ENCODE data around the gene KCTD15. TPM values are rescaled to one million over a fixed set of nuclear protein-coding genes. Genes with fewer than 3 reads are reported as not detected.

KCTD15 gene
- total RNA-seq, 1 experiment from 2014 or later, result 45.7 TPM

DNA sequence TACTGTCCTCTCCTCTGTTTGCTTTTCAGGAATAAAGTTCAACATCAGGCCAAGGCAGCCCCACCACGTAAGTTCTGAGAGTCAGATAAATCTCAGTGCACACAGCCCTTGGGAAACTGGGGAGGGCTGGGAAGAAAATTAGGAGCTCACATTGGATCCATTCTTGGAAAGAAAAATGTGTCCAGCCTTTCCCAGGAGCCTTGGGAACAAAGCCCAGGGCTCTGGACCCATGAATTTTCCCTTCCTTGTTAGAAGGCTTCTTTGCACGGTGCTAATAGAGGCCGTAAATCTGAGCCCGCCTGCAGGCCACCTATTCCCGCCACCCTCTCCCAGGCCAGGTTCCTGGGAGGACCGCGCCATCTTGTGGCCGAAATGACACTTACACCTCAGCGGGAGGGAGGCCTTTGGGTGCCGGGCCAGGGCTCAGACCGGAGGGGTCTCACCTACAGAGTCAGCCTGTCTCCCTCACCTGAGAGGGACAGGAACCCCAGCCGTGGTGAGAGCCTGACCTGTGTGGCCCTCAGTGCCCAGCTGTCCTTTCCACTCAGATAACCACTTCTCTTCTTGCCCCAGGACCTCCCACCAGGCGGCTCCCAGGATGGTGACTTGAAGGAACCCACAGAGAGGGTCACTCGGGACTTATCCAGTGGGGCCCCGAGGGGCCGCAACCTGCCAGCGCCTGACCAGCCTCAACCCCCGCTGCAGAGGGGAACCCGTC lies 25.1 kb upstream of the KCTD15 start:
- peak; percentile 71 for DNase-seq (ENCODE audit: low spot score)

DNA sequence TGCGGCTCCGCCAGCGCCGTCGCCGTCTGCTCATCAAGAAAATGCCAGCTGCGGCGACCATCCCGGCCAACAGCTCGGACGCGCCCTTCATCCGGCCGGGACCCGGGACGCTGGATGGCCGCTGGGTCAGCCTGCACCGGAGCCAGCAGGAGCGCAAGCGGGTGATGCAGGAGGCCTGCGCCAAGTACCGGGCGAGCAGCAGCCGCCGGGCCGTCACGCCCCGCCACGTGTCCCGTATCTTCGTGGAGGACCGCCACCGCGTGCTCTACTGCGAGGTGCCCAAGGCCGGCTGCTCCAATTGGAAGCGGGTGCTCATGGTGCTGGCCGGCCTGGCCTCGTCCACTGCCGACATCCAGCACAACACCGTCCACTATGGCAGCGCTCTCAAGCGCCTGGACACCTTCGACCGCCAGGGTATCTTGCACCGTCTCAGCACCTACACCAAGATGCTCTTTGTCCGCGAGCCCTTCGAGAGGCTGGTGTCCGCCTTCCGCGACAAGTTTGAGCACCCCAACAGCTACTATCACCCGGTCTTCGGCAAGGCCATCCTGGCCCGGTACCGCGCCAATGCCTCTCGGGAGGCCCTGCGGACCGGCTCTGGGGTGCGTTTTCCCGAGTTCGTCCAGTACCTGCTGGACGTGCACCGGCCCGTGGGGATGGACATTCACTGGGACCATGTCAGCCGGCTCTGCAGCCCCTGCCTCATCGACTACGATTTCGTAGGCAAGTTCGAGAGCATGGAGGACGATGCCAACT lies 24.4 kb upstream of the KCTD15 start:
- no peak for DNase-seq (ENCODE audit: low spot score)

DNA sequence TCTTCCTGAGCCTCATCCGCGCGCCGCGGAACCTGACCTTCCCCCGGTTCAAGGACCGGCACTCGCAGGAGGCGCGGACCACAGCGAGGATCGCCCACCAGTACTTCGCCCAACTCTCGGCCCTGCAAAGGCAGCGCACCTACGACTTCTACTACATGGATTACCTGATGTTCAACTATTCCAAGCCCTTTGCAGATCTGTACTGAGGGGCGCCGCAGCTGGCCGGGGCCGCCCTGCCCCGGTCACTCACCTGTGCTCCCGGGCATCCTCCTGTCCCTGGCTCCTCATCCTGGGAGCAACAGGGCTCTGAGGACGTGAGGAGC lies 23.9 kb upstream of the KCTD15 start:
- no peak for DNase-seq (ENCODE audit: low spot score)

DNA sequence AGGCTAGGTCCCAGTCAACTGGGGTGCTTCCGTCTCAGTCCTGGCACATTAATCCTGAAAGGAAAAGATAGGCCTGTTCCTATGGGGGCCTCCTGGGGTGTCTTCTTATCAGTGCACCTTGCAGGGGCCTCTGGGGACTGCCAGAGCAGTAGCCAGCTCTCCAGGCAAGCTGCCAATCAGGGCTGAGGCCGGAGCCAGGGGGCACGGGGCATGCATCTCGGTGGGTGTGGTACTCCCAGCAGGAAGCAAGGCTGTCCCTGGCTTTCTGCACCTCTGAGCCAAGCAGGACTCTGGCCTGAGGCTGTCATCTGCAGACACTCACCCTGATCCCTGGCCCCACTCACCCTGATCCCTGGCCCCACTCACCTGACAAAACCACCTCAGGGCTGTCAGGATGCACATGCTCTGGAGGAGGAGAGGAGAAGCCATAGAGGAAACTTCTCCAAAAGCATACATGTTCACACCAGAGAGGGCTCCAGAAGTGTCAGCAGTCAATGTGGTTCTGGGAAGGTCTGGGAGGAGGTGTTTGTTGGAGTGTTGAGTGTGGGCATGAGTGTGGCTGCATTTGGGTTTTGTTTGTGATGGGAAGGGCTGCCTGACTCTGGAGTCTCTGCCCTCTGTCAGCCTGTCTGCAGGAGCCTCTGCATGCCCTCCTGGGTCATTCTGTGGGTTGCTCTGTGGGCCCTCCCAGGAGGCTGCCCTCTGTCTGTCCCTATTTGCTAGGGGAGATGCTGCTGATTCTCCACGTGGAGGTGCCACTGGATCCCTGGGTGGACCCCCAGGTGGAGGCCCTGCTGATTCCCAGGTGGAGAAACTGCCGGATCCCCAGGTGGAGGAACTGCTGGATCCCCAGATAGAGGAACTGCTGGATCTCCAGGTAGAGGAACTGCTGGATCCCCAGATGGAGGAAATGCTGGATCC lies 22.7 kb upstream of the KCTD15 start:
- no peak for DNase-seq (ENCODE audit: low spot score)

DNA sequence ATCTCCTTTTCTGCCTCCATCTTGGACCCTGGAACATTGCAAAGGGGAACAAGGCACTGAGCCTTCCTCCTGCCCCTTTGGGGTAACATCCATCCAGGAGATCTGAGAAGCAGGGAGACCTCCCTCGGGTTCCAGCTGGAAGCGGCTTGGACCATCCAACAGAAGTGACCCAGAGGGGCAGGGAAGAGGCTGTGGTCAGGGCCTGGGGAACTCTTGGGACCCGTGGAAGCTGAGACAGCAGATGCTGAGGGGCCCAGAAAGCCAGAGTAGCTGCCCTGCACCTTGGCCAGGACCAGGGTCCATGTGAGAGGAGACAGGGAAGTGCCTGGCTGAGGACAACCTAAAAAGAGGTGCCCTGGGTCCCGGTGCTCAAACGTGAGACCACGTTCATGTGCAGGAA lies 21.9 kb upstream of the KCTD15 start:
- no peak for DNase-seq (ENCODE audit: low spot score)

DNA sequence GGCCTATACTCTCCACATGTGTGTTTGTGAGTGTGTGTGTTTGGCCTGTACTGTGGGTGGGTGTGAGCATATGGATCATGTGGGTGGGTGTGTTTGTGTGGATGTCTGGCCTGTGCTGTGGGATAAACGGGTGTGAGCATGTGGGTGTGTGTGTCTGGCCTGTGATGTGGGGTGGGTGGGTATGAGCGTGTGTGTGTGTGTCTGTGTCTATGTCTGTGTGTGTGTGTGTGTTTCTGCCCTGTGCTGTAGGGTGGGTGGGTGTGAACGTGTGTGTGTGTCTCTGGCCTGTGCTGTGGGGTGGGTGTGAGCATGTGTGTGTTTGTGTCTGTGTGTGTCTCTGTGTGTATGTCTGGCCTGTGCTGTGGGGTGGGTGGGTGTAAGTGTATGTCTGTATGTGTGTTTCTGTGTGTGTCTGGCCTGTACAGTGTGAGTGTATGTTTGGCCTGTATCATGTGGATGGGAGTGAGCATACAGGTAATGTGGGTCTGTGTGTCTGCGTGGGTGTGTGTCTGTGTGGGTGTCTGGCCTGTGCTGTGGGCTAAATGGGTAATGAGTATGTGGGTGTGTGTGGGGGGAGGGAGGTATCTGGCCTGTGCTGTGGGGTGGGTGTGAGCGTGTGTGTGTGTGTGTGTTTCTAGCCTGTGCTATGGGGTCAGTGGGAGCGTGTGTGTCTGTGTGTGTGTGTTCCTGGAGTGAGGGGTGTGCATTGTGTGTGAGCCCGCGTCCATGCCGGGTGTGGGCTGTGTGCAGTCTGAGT lies 20.8 kb upstream of the KCTD15 start:
- DNase-seq (ENCODE audit: low spot score), result no peak

DNA sequence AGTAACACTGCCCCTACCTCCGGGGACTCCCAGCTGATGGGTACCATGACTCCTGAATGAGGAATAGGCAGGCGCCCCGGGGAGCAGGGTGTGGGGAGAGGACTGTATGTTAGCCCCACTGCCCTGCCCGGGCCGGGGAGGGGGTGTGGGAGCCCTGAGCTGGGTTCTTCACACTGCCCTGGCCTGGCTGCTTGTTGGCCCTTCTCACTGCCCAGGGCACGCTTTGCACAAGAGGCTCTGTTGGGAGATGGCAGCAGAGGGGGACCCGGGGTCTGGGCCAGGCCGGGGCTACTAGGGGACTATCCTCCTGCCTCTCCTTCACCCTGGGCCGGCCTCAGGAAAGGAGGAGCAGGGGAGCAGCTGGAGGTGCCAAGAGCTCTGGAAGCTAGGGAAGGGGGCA lies 19.3 kb upstream of the KCTD15 start:
- DNase-seq (ENCODE audit: low spot score), result no peak

DNA sequence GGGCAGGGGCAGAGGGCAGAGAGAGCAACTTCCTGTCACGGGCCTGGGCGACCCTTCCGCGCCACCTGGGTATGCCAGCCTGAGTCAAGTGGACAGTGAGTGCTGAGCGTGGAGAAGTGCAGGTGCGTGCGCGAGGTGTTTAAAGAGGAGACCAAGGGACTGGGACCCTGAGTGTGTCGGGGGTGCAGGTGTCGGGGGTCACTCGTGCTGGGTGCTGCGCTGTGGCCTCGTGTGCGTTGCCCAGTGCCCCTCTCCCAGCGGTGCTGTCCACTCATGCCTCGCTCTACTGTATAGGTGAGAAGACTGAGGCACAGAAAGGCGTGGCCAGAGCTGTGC lies 18.9 kb upstream of the KCTD15 start:
- no peak for DNase-seq (ENCODE audit: low spot score)

DNA sequence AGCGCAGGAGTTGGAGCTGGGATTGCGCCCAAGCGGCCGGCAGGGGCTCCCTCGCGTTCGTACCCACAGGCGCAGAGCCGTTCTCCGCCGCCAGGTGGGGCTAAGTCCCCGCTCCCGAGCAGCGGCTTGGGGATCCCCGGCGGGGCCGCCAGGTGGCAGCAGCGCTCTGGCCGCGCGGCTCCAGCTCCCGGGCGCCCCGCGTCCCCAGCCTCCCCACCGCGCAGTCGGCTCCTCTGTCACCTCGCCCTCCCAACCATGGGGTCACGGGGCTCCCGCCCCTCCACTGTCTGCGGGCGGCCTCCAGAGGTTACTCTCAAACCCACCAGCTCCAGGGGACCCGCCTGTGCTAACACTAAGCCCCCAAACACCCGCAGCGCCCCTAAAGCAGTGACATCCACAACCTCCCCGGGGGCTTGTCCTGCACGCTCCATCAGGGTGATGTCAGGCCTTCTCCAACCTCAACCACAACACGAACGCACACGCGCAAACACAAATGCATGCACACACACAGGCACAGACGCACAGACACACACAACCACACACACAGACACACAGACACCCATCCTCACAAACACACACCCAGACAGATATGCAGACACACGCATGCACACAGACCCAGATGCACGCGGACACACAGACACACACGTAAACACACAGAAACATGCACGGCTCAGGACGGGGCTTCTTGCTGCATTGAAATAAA lies 18.4 kb upstream of the KCTD15 start:
- peak; percentile 65 for DNase-seq (ENCODE audit: low spot score)

DNA sequence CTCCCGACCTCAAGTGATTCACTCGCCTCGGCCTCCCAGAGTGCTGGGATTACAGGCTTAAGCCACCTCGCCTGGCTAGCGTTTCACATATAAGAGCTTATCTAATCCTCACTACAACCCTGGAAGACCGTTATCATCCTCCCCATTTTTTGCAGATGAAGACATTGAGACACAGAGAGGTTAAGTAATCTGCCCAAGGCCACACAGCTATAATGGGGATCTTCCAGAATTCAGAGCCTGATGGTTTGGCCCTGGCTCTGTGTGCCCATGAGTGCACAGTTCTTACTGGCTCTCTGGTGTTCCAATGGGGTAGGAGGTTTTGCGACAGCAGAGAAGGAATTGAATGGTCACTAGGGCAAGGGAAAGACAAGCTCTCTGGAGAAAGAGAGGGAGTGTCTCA lies 16.8 kb upstream of the KCTD15 start:
- no peak for DNase-seq (ENCODE audit: low spot score)

DNA sequence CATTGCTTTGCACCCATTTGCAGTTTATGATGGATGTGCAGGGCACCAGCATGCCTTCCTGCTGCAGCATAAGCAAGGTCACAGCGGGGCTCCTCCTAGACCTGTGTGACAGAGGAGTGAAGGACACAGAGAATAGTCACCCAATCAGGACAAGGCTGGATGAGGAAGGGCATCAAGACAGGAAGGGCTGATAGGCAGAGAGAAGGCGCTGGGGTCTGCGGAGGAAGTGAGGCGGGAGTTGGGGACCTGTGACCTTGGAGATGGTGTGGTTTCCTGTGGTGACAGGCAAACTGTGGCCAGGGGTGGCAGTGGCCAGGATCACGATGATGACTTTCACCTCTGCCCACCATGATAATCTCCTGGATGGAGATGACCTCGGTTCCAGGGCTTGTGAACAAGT lies 16.4 kb upstream of the KCTD15 start:
- no peak for DNase-seq (ENCODE audit: low spot score)

DNA sequence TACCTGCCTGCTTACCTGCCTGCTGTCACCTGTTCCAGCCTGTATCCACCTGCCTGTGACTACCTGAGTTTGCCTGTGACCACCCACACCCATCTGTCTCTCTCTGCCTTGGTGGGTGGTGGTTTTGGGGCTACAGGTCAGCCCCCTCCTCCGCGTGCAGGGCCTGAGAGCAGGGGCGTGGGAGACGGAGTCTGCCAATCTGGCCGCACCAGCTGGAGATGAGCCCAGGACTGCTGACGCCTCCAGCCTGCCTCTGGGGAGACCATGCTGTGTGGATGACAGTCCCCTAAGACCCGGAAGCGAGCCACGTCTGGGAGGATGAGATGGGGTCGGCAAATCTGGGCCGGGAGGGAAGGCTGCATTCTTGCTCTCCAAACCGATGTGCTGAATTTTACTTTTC lies 15.9 kb upstream of the KCTD15 start:
- no peak for DNase-seq (ENCODE audit: low spot score)

DNA sequence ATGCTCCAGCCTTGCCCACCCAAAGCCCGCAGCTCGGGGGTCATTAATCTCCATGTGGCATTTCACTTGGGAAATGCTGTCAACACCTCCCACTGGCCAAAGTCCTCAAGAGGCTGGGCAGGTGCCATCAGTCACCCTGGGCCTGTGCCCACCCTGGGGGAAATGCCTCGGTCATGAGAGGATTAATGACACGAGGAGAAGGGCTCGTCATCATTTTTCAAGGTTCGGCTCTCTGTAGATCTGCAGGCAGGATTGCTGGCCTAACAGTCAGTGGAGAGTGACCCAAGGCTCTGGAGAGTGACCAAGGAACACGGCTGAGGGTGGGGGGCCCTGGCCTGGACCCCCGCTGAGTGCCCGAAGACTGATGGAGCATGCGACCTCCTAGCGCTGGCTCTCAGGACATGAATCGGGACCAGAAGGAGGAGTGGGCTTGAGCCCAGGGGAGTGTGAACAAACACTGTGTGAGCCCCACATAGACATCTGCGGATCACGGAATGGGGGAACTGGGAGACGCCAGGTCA lies 15.2 kb upstream of the KCTD15 start:
- no peak for DNase-seq (ENCODE audit: low spot score)

DNA sequence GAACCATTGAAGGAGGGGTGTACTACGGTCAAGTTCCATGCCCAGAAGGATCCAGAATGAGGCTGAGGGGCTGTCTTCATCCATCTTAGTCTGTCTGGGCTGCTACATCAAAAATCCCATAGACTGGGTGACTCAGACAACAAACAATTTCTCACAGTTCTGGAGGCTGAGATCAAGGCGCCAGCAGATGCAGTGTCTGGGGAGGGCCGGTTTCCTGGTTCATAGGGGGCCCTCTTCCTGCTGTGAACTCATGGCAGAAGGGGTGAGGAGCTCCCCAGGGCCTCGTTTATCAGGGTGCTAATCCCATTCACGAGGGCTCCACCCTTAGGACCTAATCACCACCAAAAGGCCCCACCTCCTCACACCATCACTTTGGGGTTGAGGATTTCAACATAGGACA lies 14.7 kb upstream of the KCTD15 start:
- no peak for DNase-seq (ENCODE audit: low spot score)

DNA sequence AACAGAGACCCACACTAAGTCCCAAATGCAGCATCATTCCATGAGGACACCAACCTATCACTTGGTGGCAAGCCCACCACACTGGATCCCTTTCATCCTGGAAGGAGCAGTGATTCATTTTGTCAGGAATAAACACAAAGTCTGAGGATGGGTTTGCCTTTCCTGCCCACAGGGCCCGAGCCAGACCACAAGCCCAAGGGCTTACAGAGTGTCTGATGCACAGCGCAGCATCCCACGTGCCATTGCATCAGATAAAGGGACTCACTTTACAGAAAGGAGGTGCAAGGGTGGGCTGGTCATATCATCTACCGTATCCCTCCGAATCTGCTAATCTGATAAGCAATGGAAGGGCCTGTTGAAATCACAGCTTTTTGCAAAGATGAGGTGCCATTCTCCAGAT lies 12.2 kb upstream of the KCTD15 start:
- DNase-seq (ENCODE audit: low spot score), result peak; percentile 51

DNA sequence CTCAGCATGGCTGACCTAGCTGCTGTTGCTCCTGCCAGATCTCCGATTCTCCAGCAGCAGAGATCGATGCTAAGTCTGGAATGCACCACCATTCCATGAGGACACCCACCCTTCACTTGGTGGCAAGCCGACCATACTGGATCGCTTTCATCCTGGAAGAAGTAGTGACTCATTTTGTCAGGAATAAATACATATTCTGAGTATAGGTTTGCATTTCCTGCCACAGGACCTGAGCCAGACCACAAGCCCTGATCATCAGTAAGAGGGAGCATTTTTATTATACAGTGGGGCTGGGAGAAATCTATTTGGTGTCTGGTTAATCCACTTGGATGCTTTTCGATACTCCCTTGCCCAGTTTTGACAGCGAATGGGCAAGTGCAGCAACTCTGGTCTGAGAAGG lies 10.9 kb upstream of the KCTD15 start:
- DNase-seq (ENCODE audit: low spot score), result peak; percentile 55

DNA sequence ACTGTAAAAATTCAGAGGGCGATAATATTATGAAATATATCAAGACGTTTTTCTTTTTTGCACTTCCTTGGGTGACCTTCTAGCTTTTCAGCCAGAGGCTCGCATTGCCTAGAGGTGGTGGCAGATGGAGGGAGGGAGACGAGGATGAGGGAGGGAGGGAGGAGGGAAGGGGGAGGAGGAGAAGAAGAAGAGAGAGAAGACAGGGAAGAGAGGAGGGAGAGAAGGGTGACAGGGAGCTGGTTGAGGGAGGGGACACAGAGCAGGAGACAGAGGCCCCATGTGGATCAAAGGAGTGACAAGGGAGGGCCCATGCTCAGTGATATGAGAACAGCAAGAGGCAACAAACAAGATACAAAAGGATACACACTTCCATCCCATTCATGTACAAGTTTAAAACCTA lies 8.0 kb upstream of the KCTD15 start:
- no peak for DNase-seq (ENCODE audit: low spot score)

DNA sequence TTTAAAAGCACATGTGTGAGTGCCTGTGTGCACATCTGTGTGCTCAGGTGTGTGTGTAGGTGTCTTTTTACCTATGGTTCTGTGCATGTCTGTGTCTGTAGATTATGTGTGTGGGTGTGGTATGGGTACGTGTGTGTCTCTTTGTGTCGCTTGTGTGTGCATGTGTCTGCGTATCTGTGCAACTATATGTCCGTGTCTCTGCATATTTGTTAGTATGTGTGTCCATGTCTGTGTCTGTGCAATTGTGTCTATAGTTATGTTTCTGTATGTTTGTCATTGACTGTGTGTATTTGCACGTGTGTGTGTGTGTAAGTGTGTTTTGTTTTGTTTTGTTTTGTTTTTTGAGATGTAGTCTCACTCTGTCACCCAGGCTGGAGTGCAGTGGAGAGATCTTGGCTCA lies 7.3 kb upstream of the KCTD15 start:
- DNase-seq (ENCODE audit: low spot score), result no peak

DNA sequence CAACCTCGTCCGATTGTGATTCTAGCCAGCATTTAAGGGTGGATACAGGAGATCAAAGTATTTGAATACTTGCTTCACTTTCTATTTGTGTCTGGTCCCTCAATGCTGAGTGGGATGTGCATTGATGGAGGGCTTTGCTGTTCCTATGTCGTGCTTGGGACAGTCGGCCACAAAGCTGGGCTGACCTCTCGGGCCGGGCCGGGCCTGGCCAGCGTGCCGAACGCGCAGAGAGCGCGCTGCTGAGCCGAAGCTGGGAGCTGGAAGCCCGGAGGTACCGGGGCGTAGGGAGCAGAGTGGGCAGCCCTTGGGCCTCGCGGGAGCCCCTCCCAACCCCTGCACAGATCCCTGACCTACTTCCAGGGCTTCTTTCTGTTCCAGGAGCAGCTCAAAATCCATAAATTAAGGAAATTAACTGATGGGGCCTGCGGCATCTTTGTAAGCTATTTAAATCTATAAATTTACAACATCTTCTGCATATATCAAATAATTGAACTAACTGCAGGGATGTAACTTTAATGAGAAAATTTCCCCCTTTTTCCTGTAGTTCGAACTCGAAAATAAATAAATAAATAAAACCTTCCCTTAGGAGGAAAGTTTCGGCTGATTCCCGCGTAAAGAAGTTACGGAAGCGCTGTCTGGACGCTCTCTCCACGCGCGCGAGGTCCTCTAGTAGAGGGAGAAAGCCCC lies 1.8 kb upstream of the KCTD15 start:
- no peak for DNase-seq (ENCODE audit: low spot score)

DNA sequence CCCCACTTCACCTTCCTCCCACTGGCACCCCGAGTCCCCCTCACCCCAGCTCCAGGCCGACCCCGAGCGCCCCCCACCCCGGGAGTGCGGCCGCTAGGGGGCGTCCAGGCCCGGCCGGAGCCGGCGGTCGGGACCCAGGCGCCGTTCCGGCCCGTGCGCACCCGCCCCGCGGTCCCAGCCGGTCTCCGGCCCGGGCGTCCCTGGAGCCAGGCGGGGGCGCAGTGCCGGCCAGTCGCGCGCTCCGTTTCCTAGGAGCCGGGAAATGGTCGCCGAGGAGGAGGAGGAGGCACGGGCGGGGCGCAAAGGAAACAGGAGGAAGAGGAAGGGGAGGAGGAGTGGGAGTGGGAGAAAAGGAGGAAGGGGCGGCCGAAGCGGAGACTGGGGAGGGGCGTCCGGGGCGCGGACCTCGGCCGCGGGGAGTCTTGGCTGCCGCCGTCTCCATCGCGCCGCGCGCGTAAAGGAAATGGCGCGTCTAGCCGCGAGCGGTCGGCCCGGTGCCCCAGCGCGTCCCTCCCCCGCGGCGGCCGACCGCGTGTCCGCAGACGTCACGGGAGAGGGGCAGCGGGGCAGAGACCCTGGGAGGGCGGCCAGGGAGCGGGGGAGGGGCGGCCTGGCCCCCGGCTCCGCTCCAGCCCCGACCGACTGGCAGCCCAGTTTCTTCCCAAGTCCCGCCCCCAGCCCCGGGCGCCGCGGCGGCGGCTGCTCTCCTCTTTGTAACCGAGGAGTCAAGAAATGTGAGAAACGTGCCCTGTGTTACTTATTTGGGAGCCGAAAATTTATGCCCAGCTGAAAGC lies 1.1 kb upstream of the KCTD15 start:
- DNase-seq (ENCODE audit: low spot score), result peak; percentile 77
